ENCODE data around the gene SENP6. TPM values are rescaled to one million over a fixed set of nuclear protein-coding genes. Genes with fewer than 3 reads are reported as not detected.
A peak's percentile ranks its signal among the peaks of the same experiment; 100 is the strongest.

The SENP6 gene
- total and polyA plus RNA-seq, 7 donors, result 18.0 to 157 (median 122) TPM

DNA sequence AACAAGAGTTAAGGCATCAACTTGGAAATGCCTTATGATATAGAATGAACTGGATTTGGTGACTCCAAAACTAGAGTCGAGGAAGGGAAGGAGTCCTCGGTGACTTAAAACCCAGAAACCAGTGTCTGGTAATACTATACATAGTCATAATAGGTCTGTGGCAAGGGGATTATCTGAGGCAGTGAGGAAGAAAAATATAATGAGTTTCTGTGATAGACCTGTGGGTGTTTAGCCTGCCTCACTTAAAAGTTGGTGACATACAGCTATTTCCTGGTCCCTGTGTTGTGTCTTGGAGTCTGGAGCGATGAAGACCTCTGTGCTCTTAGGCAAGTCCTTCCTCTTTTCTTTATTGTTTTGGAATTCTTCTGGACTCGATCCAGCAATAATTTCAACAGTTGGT lies 142.3 kb downstream of the SENP6 start:
- no peak overlapping the region for H3K27ac ChIP-seq
- peaks cover 0 to 8% (median 0%) of the 10 kb centered on the region in 4 donors for H3K4me1 ChIP-seq
- intact Hi-C loops (cut with DNase I), result no loop called here
- TF ChIP-seq POLR2AphosphoS5 (IDR thresholded peaks at IDR 0.05) (no peak), POLR2A (IDR thresholded peaks at IDR 0.05) (no peak)
- H3K9me3 ChIP-seq, result no peaks in the 10 kb centered on the region
- no peak for DNase-seq
- no peak overlapping the region for H3K4me3 ChIP-seq
- no peaks in the 10 kb centered on the region for H3K27me3 ChIP-seq
- H3K36me3 ChIP-seq, result no peaks in the 10 kb centered on the region
- WGBS, 2 donors, result 66 to 86% methylated on average over 4 of the region's 4 CpGs

- H3K9me3 ChIP-seq, result no peaks in the 10 kb centered on the region
- no peak for DNase-seq
- whole genome bisulfite sequencing, 2 donors, result 90 to 96% methylated on average over 3 of the region's 3 CpGs
- H3K4me3 ChIP-seq, result no peak overlapping the region
- intact Hi-C loops (cut with DNase I), result no loop called here
- peaks cover 0 to 16% (median 4%) of the 10 kb centered on the region in 4 donors for H3K4me1 ChIP-seq
- TF ChIP-seq, protein P1, sequence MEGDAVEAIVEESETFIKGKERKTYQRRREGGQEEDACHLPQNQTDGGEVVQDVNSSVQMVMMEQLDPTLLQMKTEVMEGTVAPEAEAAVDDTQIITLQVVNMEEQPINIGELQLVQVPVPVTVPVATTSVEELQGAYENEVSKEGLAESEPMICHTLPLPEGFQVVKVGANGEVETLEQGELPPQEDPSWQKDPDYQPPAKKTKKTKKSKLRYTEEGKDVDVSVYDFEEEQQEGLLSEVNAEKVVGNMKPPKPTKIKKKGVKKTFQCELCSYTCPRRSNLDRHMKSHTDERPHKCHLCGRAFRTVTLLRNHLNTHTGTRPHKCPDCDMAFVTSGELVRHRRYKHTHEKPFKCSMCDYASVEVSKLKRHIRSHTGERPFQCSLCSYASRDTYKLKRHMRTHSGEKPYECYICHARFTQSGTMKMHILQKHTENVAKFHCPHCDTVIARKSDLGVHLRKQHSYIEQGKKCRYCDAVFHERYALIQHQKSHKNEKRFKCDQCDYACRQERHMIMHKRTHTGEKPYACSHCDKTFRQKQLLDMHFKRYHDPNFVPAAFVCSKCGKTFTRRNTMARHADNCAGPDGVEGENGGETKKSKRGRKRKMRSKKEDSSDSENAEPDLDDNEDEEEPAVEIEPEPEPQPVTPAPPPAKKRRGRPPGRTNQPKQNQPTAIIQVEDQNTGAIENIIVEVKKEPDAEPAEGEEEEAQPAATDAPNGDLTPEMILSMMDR (IDR thresholded peaks at IDR 0.05), result no peak
- no peak for TF ChIP-seq EP300 (IDR thresholded peaks at IDR 0.05)
- no peak for TF ChIP-seq POLR2A (IDR thresholded peaks at IDR 0.05)
- no peak for TF ChIP-seq POLR2AphosphoS5 (IDR thresholded peaks at IDR 0.05)
- no peak overlapping the region for H3K27ac ChIP-seq
- no peaks in the 10 kb centered on the region for H3K36me3 ChIP-seq
- H3K27me3 ChIP-seq, result no peaks in the 10 kb centered on the region
Measured at GRCh38 chr6:75745404-75745803, 143.7 kb downstream of the SENP6 start.

DNA sequence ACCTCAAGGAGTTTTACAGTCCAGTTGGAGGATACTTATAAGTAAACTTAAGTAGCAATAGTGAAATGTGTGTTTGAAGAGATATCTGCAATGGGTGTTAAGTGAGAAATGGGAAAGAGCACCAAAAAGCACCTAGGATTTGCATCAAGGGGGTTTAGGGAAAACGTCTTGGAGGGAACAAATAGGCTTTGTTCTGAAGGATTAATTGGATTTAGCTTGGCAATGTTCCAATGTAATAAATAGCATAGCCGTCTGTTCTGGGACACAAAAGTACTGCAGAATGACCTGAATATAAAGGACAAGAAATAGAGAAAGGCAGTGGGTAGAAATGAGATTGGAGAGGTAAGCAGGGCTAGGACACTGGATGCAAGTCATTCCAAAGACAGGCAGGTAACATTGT lies 144.5 kb downstream of the SENP6 start:
- TF ChIP-seq EP300 (IDR thresholded peaks at IDR 0.05) (no peak), POLR2A (IDR thresholded peaks at IDR 0.05) (no peak), POLR2AphosphoS5 (IDR thresholded peaks at IDR 0.05) (no peak)
- TF ChIP-seq, protein P1 (IDR thresholded peaks at IDR 0.05), result no peak
- Histone ChIP-seq H3K4me1 (peaks cover 0 to 23% (median 8%) of the 10 kb centered on the region in 4 donors), H3K27me3 (no peaks in the 10 kb centered on the region), H3K9me3 (no peaks in the 10 kb centered on the region), H3K36me3 (no peaks in the 10 kb centered on the region), H3K27ac (no peak overlapping the region), H3K4me3 (no peak overlapping the region)
- 4 to 27% methylated on average over 2 of the region's 2 CpGs for WGBS, 2 donors
- no peak for DNase-seq
- intact Hi-C loops (cut with DNase I), result no loop called here

DNA sequence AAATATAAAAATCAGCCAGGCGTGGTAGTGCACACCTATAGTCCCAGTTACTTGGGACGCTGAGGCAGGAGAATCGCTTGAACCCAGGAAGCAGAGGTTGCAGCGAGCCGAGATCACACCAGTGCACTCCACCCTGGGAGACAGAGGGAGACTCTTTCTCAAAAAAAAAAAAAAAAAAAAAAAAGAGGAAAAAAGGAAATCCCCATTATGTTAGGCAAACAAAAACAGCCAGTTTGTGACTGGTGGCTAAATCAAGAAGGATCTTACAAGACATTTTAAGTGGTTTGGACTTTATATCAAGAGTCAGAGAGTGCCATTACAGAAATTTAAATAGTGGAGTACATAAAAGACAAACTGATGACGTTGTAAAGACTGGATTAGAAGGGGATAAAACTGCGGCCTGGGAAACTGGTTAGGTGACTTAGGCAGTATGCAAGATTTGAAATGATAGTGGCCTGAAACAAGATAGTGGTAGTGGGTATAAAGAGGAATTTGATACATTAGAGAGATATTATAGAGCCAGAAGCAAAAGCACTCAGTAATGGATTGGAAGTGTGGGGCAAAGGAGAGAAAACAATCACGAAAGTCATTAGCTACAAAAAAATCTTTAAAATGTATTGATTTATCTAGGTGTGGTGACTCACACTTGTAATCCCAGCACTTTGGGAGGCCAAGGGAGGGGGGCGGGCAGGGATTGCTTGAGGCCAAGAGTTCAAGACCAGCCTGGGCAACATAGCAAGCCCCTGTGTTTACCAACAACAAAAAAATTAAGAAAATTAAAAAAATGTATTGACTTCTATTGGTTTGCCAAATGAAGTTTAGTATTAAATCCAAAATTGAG lies 145.7 kb downstream of the SENP6 start:
- 51 to 72% methylated on average over 9 of the region's 9 CpGs for WGBS, 2 donors
- Histone ChIP-seq H3K4me1 (peaks cover 0 to 29% (median 14%) of the 10 kb centered on the region in 4 donors), H3K36me3 (no peaks in the 10 kb centered on the region), H3K27me3 (no peaks in the 10 kb centered on the region), H3K4me3 (no peak overlapping the region), H3K9me3 (no peaks in the 10 kb centered on the region), H3K27ac (no peak overlapping the region)
- TF ChIP-seq EP300 (IDR thresholded peaks at IDR 0.05) (no peak), POLR2A (IDR thresholded peaks at IDR 0.05) (no peak), POLR2AphosphoS5 (IDR thresholded peaks at IDR 0.05) (no peak)
- TF ChIP-seq, protein P1 (IDR thresholded peaks at IDR 0.05), result no peak
- DNase-seq, result no peak
- intact Hi-C loops (cut with DNase I), result no loop called here

GRCh38 chr6:75748003-75748742 lies 146.5 kb downstream of the SENP6 start:
- WGBS, 2 donors, result 10 to 14% methylated on average over 17 of the region's 17 CpGs
- Histone ChIP-seq H3K36me3 (no peaks in the 10 kb centered on the region), H3K9me3 (no peaks in the 10 kb centered on the region), H3K27me3 (no peaks in the 10 kb centered on the region), H3K4me1 (peaks cover 0 to 29% (median 14%) of the 10 kb centered on the region in 4 donors), H3K27ac (peak overlapping the region; percentile 85 to 88 (median 88)), H3K4me3 (peak overlapping the region; percentile 81 to 99 (median 94))
- DNase-seq, result no peak
- intact Hi-C loops (cut with DNase I), result no loop called here
- TF ChIP-seq, protein P1 (IDR thresholded peaks at IDR 0.05), result no peak
- no peak for TF ChIP-seq EP300 (IDR thresholded peaks at IDR 0.05)
- no peak for TF ChIP-seq POLR2AphosphoS5 (IDR thresholded peaks at IDR 0.05)
- TF ChIP-seq POLR2A (IDR thresholded peaks at IDR 0.05), result no peak

All from sigmoid colon (tissue), 7 donors.